OCI-LY1 (cell line): ENCODE data around the gene ORMDL3.

Experiments
- CTCF ChIP-seq: fragments of 200-600 bp; sonication (generic), shearing (Covaris generic); IDR thresholded peaks from 2 replicates; pipeline ENCODE4 v1.5.1; 2017; ENCODE audit warnings: mild to moderate bottlenecking, antibody characterized with exemption, low read length, moderate library complexity, mixed read lengths
- EZH2 ChIP-seq: fragments of 200-600 bp; sonication (generic), shearing (Covaris generic); IDR thresholded peaks from 2 replicates; pipeline ENCODE4 v1.8.0; 2017; ENCODE audit warnings: borderline replicate concordance, mixed run types, mild to moderate bottlenecking, antibody characterized with exemption, low read length, moderate library complexity, mixed read lengths

GRCh38 chr17:39921323-39921722 lies 6.1 kb downstream of the ORMDL3 start:
- TF ChIP-seq CTCF (no peak), EZH2 (no peak)
